Keratinocyte (primary cell): ENCODE results near the gene ADAMTSL3. TPM values are rescaled to one million over a fixed set of nuclear protein-coding genes. Genes with fewer than 3 reads are reported as not detected.

Experiments used
- DNase-seq: peaks from one replicate; pipeline ENCODE4 v3.0.0-alpha.2; 2011; ENCODE audit warnings: low read depth, missing footprints, low spot score
- FAIRE-seq: peaks from 2 replicates; lab custom pipeline; 2011; peaks lifted over from hg19 to GRCh38; lab: Jason Lieb, UNC
- H2AFZ ChIP-seq: 2 replicates; pipeline ENCODE4 v1.6.0; 2012; ENCODE audit warnings: low read length, control low read depth, inconsistent platforms; ENCODE audit not compliant: control insufficient read depth
- H3K27ac ChIP-seq: 2 replicates; pipeline ENCODE4 v1.5.1; 2011; ENCODE audit warnings: low read length; ENCODE audit not compliant: control insufficient read depth, insufficient read depth
- H3K27me3 ChIP-seq: 3 replicates; pipeline ENCODE4 v1.6.0; 2011; ENCODE audit warnings: low read length; ENCODE audit not compliant: control insufficient read depth, insufficient read depth; ENCODE audit errors: extremely low read depth
- H3K36me3 ChIP-seq, 2 experiments: 2 replicates in 1 of 2; 3 replicates in 1 of 2; pipeline ENCODE4 v1.5.1; 2011; ENCODE audit warnings: low read length in 2 of 2, mild to moderate bottlenecking in 1 of 2; ENCODE audit not compliant: control insufficient read depth in 2 of 2, insufficient read depth in 2 of 2; ENCODE audit errors: extremely low read depth in 1 of 2
- H3K4me1 ChIP-seq: 3 replicates; pipeline ENCODE4 v1.5.1; 2011; ENCODE audit warnings: low read length; ENCODE audit not compliant: control insufficient read depth, insufficient read depth; ENCODE audit errors: extremely low read depth
- H3K4me2 ChIP-seq: 3 replicates; pipeline ENCODE4 v1.6.0; 2011; ENCODE audit warnings: low read depth, low read length; ENCODE audit not compliant: control insufficient read depth, insufficient read depth; ENCODE audit errors: extremely low read depth
- H3K4me3 ChIP-seq, 3 experiments: fragments of 200-600 bp in 1 of 3; sonication (generic) in 1 of 3; 2 replicates in 2 of 3; 3 replicates in 1 of 3; pipeline ENCODE4 v1.5.1; 2011 to 2016; ENCODE audit warnings: low read length in 3 of 3, mild to moderate bottlenecking in 3 of 3, control low read depth in 2 of 3, inconsistent platforms in 1 of 3, low read depth in 1 of 3, mixed read lengths in 1 of 3, mixed run types in 1 of 3, moderate library complexity in 1 of 3; ENCODE audit not compliant: control insufficient read depth in 2 of 3, insufficient read depth in 2 of 3; ENCODE audit errors: extremely low read depth in 1 of 3
- H3K79me2 ChIP-seq: 2 replicates; pipeline ENCODE4 v1.6.0; 2012; ENCODE audit warnings: low read length; ENCODE audit not compliant: control insufficient read depth, insufficient read depth
- H3K9ac ChIP-seq: 3 replicates; pipeline ENCODE4 v1.6.0; 2011; ENCODE audit warnings: low read length; ENCODE audit not compliant: control insufficient read depth, insufficient read depth; ENCODE audit errors: extremely low read depth
- H3K9me1 ChIP-seq: 3 replicates; pipeline ENCODE4 v1.6.0; 2011; ENCODE audit warnings: low read length; ENCODE audit not compliant: control insufficient read depth, insufficient read depth; ENCODE audit errors: extremely low read depth
- H3K9me3 ChIP-seq: 2 replicates; pipeline ENCODE4 v1.5.1; 2012; ENCODE audit warnings: low read depth, low read length; ENCODE audit not compliant: control insufficient read depth
- H4K20me1 ChIP-seq: 3 replicates; pipeline ENCODE4 v1.6.0; 2011; ENCODE audit warnings: low read length; ENCODE audit not compliant: control insufficient read depth, insufficient read depth; ENCODE audit errors: extremely low read depth
- CTCF ChIP-seq, 3 experiments: IDR thresholded peaks in 1 of 3; conservative IDR thresholded peaks in 1 of 3; optimal IDR thresholded peaks in 1 of 3; 2 replicates in 2 of 3; 3 replicates in 1 of 3; pipeline versions ENCODE3 to v1.5.1; 2011; ENCODE audit warnings: low read length in 3 of 3, mild to moderate bottlenecking in 3 of 3, moderate library complexity in 2 of 3, control low read depth in 1 of 3, inconsistent platforms in 1 of 3; ENCODE audit not compliant: insufficient read depth in 2 of 3; ENCODE audit errors: extremely low read depth in 1 of 3
- EZH2 ChIP-seq: IDR thresholded peaks from one replicate; pipeline ENCODE4 v1.6.1; 2012; ENCODE audit warnings: inconsistent platforms, mild to moderate bottlenecking, low read length, moderate library complexity
- dilution Hi-C: fragments of 300-500 bp; cut with MboI; formaldehyde crosslinking; loops from one replicate; pipeline ENCODE4 v1.7.0; 2020; ENCODE audit warnings: low sequenced_read_pairs; ENCODE audit not compliant: extremely low pct_ligation_motif_present
- polyA plus RNA-seq, 5 experiments: library from polyadenylated mRNA; depleted of rRNA in 3 of 5; stranded (reverse) in 3 of 5; stranded (forward) in 1 of 5; unstranded in 1 of 5; fragments of >200 nt; gene quantifications; 1 replicate in 1 of 5; 2 replicates in 3 of 5; 3 replicates in 1 of 5; pipeline versions ENCODE4 v1.2.1 to v1.2.3, GENCODE V29; 2011 to 2012; ENCODE audit warnings: missing spikeins in 2 of 5, low read depth in 1 of 5, low replicate concordance in 1 of 5

ADAMTSL3 gene
- polyA plus RNA-seq, 1 donor (not counting 4 experiments of a cell fraction or from before 2014, with no cell fraction given), result 0.01 TPM

- no peak overlapping the region for H3K9ac ChIP-seq
- H3K4me2 ChIP-seq, result no peak overlapping the region
- no peaks in the 10 kb centered on the region for H3K9me1 ChIP-seq
- H3K4me3 ChIP-seq, result no peak overlapping the region
- DNase-seq (no peak), FAIRE-seq (no peak)
- dilution Hi-C loops, result no loop called here
- no peaks in the 10 kb centered on the region for H4K20me1 ChIP-seq
- H3K27ac ChIP-seq, result no peak overlapping the region
- H2AFZ ChIP-seq, result peak overlapping the region; percentile 50
- no peaks in the 10 kb centered on the region for H3K9me3 ChIP-seq
- no peaks in the 10 kb centered on the region for H3K79me2 ChIP-seq
- no peaks in the 10 kb centered on the region for H3K4me1 ChIP-seq
- H3K36me3 ChIP-seq, result no peaks in the 10 kb centered on the region
- H3K27me3 ChIP-seq, result no peaks in the 10 kb centered on the region
- TF ChIP-seq EZH2, result no peak
- TF ChIP-seq CTCF (optimal IDR thresholded peaks at IDR 0.05 in 1 of 3, IDR thresholded peaks at IDR 0.05 in 1 of 3, conservative IDR thresholded peaks at IDR 0.05 in 1 of 3; ENCODE audit: extremely low read depth in 1 of 3, insufficient read depth in 2 of 3, low read length in 3 of 3), result no peak
Observed at GRCh38 chr15:83871808-83872559, 218.1 kb downstream of the ADAMTSL3 start.

- dilution Hi-C loops, result no loop called here
Observed at GRCh38 chr15:83873966-83874365, 220.0 kb downstream of the ADAMTSL3 start.

More at GRCh38 chr15:83873966-83874365, 220.0 kb downstream of the ADAMTSL3 start:
- no peak overlapping the region for H3K9ac ChIP-seq
- H3K9me3 ChIP-seq, result no peaks in the 10 kb centered on the region
- H2AFZ ChIP-seq, result no peak overlapping the region
- no peak overlapping the region for H3K27ac ChIP-seq
- DNase-seq, result no peak
- no peaks in the 10 kb centered on the region for H3K36me3 ChIP-seq
- no peaks in the 10 kb centered on the region for H4K20me1 ChIP-seq
- H3K27me3 ChIP-seq, result no peaks in the 10 kb centered on the region
- no peak for TF ChIP-seq EZH2
- TF ChIP-seq CTCF (optimal IDR thresholded peaks at IDR 0.05 in 1 of 3, IDR thresholded peaks at IDR 0.05 in 1 of 3, conservative IDR thresholded peaks at IDR 0.05 in 1 of 3; ENCODE audit: extremely low read depth in 1 of 3, insufficient read depth in 2 of 3, low read length in 3 of 3), result no peak
- H3K4me2 ChIP-seq, result no peak overlapping the region
- FAIRE-seq, result no peak
- no peaks in the 10 kb centered on the region for H3K4me1 ChIP-seq
- no peak overlapping the region for H3K4me3 ChIP-seq
- no peaks in the 10 kb centered on the region for H3K9me1 ChIP-seq
- no peaks in the 10 kb centered on the region for H3K79me2 ChIP-seq
